Stimulated activated CD4-positive, alpha-beta T cell treated with anti-CD3 and anti-CD28 coated beads, Interleukin-2, amount 100 ng/mL, for 24 hours (primary cell): Measurements from ENCODE around the gene NOCT.
"Not testable (repeated sequence)": the region's sequence is repeated elsewhere in the genome, so short reads cannot be mapped to it uniquely, and the experiment has no call there.

Experiments
- DNase-seq, 2 donors: peaks; one replicate each; pipeline ENCODE4 v3.0.0-alpha.2; 2020

Gene NOCT

DNA sequence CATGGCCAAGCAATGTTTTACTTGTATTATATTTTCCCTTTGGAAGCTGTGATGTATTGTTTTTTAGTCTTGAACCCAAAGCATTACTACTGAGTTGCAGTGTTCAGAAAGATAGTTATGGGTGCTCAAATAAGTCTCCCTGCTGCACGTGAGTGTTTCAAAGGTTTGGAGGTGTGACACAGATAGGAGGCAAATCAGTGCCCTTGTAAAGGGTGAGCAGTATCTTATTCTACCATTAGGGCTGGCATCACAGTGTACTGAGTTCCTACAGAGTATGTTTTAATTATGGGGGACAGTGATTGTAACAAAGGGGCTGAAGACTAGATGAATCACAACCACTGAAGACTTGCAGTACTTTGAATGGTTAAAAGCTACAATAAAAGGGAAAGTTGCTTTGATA, 38.3 kb downstream of the NOCT start:
- no peak for DNase-seq

DNA sequence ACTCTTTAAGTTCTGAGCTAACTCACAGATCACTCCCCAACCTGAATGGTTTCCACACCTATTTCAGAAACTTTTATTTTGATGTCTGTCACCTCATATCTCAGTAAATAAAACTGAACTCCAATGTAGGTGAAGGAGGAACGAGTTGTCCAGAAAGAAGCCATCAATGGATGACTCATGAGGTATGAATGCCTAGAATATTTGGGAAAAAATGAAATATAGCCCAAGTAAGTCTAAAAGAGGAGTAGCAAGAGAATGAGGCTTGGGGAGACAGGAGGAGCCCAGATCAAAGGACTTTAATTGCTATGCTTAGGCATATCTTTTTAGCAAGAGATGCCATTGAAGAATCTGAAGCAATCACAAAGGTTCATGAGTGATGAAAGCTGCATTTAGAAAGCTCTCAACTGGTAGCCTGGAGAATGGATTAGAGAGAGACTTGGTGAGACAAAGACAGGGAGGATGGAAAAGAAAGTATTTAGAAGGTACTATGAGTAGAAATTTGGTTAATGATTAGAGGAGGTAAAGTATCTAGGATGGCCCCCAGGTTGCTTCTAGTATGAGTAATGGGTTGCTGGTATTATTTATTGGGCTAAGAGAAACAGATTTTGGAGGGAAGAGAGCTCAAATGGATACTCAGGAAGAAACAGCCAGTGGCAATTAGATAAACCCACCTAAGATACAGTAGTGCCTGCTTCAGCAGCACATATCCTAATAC, 39.4 kb downstream of the NOCT start:
- no peak for DNase-seq

DNA sequence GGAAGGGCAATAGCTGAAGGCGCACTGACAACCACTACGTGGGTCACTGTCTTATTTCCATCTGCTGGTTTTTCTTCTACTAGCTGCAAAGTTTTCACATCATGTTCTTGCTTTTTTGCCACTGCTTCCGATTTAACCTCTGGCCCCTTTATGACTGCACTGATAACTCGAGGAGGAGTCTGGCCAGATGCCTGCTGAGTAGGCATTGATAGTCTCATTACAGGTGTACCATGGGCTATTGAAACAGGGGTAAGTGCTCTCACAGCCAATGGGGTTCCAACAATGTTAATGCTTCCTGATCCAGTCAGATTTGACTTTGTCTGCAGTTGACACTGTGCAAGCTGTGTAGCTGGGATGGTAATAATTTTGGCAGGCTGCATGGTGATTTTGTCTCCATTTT, 43.4 kb downstream of the NOCT start:
- not testable (repeated sequence) for DNase-seq

DNA sequence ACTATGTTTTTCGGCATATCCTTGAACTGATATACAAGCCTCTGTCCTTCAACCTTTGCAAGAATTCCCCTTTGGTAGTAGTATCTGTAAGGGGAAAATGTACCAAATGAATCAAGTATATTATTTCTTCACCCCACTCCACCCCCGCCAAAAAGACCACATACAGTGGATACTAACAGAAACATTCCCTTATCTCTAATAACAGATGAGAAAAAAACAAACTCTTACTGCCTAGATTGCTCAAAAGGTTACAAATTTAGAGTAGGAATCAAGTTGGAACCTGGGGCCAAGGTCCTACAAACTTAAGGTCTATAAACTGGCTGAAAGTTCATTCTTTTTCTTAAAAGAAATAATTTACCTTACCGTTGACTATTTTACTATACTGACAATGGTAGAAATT, 45.0 kb downstream of the NOCT start:
- no peak for DNase-seq

DNA sequence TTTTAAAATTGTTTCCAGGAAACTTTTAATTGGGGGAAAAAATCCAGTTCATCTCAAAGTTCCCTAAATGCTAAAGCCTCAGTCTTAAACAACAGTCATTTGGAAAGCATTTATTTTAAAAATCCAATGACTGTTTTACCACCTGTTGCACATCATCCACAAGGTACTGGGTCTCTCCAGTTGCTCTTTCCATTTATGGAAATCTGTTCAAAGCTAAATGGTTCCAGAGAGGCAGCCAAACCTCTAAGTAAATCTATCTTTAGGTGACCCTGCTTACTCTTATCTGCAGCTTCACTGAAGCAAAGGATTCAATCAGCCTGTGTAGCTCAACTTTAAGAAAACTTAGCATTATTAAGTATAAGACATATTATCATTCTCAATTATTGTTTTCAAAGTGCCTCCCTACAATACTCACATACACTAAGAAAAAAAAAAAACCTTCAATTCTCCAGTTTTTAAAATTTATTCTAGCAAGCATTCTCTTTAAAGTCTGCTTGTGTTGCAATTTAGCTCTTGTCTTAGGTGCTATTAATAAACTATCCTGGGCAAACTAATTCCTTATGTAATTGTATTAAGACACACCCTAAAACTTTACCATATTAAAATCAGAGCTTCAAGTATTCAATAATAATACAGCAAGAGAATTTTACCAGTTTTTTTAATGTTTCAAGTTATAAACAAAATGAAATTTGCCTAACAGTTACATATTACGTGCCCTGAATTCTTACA, 60.6 kb downstream of the NOCT start:
- DNase-seq = no peak

DNA sequence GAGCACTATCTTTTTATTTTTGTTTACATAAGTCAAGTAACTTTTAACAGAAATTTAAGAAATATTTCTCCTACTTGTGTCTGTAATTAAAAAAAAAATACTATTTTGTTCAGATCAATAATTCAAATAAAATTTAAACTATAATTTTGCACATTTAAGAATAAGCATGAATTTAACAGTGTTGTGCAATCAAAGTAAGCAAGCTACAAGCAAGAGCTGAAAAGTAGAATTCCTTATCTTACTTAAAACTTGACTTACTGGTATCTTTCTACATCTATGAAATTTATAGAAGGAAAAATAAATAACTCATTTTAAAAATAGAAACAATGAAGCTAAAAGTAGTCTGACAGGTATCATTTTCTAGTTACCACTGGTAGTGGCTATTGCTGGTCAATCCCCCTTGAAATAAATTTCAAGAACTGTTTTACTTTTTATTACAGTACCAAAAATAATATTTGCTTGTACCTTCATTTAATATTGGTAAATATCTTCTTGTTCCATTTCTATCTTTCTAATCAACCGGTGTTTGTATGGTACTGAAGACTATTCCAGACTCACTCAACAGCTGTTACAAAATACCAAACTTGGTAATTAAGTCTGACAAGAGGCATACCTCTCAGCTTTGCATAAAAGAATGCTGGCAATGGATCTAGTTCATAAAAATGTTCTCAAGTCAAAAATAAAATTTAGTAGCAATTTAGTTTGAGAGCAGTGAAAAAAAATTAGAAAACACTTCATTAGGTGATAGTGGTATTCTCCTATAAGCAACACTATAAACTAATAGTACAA, 62.2 kb downstream of the NOCT start:
- no peak for DNase-seq

DNA sequence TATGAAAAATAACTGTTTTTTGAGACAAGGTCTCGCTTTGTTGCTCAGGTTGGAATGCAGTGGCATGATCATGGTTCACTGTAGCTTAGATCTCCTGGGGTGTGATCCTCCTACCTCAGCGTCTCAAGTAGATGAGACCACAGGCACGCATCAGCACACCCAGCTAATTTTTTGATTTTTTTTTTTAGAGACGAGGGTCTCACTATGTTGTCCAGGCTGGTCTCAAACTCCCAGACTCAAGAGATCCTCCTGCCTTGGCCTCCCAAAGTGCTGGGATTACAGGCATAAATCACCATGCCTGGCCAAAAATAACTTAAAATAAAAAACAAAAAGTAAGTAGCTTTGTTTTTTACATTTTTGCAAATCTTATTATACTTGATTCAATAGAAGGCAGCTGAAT, 63.3 kb downstream of the NOCT start:
- DNase-seq = no peak

DNA sequence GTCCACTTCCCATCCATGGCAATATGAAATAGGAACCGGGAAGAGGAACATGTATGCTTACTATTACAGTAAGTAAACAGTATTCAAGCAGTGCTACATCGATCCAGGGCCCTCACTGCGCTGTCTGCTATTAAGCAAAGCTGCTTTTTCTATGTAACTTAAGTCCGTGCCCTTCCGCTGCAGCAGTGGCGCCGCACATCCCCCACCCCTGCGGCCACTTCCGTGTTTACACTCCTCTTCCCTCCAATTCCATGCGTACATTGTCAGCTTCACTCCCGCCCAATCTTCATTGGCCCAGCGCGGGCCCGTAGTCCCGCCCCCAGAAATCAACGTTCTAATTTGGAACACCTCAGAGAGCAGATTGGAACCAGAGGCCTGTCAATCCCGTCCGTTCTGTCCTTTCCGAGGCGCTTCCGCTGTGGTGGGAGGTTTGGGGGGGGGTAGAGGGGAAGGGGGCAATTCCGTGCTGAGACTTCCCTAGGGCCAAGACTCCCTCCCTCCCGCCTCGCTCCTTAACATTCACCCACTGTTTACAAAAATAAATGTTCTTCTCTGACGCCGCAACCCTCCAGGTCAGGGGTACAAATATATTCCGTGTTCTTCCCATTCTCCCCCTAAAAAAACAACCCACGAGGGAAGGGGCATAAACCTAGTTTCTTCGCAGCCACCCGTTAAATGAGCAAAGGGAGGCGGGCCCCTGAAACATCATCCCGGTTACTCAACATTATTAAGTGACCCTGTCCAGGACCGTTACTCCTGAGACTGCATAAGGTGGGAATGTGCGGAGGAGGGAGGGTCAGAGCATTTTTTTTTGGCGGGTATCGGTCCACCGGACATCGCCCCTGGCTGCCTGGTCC, 67.4 kb downstream of the NOCT start:
- DNase-seq = peak; percentile 90 to 91

DNA sequence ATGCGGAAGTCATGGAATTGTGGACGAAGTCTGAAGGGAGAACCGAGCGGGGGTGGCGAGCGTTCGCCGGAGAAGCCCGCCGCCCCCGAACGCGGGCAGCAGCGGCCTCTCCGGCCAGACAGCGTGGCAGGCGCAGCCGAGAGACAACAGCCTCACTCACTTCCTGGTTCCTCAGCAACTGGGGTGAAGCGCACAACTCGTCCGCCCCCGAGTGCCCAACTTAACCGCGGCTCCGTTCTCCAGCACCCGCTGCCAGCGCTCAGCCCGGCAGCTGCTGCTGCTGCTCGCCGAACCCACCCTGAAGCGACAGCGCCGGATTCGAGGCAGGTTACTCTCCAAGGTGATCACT, 68.0 kb downstream of the NOCT start:
- peak in 1 of 2 donors; percentile 61 for DNase-seq

DNA sequence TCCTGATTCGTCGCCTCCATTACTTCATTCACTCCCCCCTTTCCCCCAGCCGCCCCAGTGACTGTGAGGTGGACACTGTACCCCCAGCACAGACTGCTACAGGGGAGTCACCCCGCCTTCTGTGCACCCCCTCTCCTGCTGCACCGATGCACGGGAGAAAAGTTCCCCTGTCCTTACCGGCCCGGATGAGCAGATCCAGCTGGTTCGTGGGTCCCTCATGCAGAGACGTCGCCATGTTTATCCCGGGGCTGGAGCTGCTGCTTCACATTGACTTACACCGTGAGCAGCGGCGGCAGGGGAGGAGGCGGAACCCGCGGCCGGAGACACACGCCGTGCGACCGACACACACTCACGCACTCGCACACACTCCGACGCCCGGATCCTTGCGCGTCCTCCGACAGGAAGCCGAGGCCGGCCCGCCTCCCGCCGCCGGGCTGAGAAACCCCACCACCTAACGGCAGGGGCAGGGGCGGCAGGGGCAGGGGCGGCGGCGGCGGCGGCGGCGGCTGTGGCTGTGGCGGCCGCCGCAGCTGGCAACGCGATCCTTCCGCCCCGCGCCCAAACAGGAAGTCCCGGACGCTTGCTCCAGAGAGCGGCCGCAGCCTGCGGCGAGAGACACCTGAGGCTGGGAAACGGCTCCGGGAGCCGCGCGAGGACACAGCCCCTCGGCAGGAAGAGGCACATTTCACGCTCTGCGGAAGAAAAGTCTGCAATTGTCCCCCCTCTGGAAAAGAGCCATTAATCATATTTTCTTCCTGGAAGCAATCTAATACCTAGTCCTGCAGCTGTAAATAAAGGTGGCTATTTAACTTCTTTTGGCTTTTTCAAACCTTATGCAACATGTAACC, 68.6 kb downstream of the NOCT start:
- DNase-seq = peak; percentile 86 to 88

DNA sequence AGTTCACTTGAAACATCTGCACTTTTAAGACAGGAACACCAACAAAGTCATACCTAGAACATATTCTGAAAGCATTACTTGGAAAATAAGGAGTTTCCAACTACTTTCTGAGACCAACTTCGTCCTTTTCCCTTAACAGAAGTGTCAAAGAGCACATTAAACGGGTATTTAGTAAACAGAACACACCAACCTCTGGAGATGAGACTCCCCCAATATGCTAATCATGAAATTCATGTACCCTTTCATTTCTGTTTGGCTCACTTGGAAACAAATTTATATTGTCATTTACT, 69.2 kb downstream of the NOCT start:
- no peak for DNase-seq

DNA sequence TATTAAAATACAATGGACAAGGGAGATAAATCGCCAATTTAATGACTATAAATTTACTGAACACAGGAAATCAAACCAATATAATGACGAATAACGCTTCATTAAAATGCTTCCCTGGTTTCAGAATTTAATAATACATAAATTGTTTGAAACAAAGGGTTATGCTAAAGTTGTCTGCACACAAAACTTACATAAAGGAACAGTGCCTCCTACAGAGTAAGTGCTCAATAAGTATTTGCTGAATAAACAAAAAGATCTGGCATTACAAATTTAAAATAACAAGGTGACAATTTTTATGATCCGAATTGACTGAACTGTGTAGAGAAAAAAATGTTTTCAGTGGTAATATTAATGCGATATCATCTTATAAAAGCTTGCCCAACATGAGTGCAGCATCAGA, 69.6 kb downstream of the NOCT start:
- DNase-seq = no peak

DNA sequence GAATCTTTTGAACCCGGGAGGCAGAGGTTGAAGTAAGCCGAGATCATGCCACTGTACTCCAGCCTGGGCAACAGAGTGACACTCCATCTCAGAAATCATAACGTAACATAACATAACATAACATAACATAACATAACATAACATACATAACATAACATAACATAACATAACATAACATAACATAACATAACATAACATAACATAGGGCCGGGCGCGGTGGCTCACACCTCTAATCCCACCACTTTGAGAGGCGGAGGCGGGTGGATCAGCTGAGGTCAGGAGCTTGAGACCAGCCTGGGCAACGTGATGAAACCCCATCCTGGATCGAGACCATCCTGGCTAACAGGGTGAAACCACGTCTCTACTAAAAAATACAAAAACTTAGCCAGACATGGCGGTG, 76.7 kb downstream of the NOCT start:
- no peak for DNase-seq
